ENCODE data around the gene DOCK2.
"Not testable (repeated sequence)": the region's sequence is repeated elsewhere in the genome, so short reads cannot be mapped to it uniquely, and the experiment has no call there.

The DOCK2 gene

DNA sequence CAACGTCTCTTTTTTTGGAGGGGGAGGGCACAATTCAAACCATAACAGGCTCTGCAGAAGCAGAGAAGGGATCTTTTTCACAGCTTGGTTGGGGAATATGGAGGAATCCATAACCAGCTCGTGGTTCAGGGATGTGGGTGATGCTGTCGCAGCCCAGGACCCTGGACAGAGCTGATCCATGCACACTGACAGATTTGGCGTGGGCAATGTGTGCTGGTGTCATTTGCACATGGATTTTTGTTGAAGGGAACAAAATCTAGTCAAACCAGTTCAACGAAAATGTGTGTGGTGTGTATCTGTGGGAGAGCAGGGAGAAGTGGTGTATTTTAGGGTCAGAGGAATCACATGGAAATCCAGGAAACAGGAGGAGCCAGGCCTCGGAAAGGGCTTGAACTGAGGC is 4.2 kb downstream of the DOCK2 start:
- no peak for ATAC-seq

DNA sequence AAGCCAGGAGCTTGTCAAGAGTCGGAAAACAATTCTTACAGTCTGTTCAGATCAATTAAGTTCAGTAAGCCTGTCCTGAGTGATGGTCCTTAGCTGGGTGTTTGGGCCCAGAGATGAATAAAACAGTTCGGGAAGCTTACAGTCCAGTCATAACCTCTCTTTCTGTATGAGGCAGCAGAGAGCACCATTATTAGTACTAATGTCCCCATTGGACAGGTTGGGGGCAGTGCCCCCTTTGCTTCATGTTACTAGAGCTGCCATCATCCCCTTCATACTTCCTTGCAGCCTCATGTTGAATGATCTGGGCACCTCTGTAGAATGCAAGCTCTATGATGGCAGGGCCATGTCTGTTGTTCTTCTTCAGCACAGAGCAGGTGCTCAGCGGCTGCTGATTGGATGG is 9.8 kb downstream of the DOCK2 start:
- peak; percentile 26 to 42 for ATAC-seq

DNA sequence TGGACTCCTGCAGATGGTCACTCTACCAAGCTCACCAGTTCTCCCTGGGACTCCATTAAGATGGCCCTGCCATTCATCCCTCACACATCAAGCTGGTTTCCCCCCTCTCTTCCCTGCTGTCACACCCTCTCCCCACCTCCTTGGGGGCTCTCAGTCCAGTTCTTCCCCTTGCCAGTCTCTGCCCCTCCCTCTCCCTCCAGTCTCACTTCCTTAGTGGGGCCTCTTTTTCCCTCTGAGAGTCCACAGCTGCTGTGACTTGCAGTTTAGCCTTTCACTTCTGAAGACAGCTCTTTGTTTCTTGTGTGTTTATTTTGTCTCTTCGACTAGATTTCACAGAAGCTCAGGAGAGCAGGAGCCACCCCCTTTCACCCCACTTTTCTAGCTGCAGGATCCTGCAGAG is 10.5 kb downstream of the DOCK2 start:
- ATAC-seq, result no peak

DNA sequence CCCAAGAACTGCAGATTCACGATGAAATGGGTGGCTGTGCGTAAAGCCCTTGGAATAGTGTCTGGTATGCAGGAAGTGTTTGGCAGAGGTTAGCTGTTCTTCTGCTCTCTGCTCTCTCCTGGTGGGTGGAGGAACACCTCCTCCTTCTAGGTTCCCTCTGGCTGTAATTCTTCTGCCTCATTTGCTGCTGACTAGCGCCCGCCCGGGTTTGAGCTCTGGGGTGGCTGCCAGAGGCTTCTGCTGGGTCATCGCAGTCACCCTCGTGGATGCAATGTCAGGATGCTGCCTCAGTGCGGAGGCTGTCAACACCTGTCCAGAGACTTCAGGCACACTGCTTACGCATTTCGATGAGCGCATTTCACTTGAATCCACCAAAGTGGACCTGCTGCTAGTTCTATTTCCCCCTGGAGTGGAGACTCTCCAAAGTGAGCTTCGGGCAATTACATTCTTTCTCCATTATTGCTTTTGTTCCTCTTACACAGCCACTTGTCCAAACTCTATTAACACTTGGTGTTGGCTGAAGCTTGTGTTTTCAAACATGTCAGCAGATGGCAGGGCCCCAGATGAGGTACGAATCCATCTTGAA is 11.7 kb downstream of the DOCK2 start:
- ATAC-seq, result no peak

DNA sequence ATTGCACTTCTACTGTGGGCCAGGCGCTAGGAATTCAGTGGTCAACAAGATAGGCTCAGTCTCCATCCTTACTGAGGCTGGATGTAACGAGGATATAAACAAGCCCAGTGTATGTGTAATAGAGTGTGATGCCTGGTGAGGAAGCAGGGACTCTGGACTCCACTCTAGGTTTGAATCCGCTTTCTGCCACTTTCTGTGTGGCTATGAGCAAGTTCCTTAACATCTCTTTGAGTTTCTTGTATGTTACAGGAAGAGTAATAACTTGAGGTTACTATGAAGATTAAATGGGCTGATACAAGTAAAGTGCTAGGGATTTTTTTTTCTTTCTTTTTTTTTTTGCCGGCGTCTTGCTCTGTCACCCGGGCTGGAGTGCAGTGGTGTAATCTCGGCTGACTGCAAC is 12.4 kb downstream of the DOCK2 start:
- ATAC-seq, result peak; percentile 63 to 72

DNA sequence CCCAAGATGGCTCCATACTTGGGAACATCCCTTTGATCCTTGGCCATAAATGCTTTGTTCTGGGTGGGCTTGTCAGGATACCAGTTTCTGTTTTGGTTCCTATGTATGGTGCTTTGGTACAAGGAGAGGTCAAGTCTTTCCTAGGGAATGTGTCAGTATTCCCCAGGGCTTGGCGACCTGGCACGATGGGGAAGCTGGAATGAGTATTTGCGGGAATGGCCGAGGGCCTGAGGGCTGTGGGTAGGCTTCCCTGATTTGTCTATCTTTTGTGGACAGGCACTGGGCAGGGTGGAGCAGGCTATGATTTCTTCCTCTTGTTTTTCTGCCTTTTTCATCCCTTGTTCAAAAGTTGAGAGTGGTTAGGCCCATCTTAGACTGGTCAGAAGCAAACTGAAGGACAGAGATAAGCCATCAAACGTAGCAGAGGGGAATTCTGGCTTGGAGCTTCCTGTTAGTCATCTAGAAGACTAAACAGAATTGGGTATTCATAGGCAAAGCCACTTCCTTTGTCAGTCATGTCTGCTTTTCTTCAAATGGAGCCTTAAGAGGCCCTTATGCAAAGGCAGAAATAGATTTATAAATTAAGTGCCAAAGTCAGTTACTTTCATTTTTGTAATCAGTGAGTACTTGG is 13.7 kb downstream of the DOCK2 start:
- peak; percentile 69 to 72 for ATAC-seq

DNA sequence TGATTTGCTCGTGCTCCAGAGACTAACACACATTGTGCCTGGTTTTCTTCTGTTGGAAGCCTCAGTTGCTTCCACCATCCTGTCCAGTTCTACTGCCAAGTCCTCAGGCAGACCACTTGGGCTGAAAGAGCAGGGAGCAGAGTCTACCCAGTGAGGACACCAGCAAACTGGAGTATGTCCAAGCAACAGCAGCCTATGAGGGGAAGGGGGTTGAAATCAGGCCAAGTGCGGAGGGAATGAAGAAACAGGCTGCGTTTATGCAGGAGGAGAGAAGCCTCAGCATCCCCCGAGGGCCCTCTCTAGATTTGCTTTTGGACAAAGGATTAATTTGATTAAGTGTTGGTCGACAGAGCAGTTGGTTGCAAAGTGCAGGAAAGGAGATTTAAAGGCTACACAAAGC is 14.5 kb downstream of the DOCK2 start:
- no peak for ATAC-seq

DNA sequence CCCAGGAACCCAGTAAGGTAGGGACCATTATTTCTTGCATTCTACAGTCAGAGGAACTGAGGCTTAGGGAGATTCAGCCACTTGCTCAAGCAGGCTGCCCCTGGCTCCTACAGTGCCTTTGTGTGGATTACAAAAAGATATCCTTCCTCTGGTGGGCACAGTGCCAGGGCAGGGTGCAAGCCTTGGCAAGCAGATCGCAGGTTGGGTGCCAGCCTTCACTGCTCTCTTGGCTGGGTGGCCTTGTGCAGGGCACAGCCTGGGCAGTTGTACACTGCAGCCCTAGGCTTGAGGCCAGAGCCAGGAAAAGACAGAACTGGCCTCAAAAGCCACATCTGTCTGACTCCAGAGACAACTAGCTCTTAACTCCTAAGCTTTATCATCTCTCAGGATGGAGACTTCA is 15.0 kb downstream of the DOCK2 start:
- ATAC-seq, result no peak

DNA sequence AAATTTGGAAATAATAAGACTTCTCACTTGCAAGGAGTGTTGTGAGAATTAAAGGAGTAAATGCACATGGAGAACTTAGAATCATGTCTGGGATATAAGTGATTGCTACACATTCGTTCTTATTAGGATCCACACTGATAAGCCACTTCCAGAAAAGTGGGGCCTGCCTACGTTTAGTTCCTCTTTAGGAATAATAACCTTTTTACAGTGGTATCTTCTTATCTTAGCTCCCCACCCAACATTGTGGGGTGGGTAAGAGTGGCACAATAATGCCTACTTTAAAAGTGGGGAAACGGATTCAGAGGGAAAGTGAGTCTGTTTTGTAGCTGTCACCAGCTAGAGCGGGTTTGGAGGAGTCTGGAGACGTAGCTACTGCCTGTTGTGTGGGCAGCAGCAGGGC is 16.0 kb downstream of the DOCK2 start:
- ATAC-seq, result no peak

DNA sequence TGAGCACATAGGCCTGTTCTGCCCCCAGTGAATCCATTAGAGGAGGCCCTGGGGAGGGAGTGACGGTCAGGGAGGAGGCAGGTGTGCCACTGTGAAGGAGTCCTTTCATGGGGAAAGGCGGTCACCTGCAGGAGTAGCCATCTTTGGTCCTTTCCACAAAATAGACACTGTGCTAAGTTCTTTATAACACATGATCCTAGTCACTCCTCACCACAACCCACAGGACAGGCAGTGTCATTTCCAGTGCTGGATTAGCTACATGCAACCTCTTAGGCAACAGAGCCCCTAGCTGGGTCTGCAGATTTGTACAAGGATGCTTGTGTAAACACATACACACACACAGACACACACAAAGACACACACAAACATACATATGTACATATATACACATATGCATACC is 18.3 kb downstream of the DOCK2 start:
- ATAC-seq, result no peak

DNA sequence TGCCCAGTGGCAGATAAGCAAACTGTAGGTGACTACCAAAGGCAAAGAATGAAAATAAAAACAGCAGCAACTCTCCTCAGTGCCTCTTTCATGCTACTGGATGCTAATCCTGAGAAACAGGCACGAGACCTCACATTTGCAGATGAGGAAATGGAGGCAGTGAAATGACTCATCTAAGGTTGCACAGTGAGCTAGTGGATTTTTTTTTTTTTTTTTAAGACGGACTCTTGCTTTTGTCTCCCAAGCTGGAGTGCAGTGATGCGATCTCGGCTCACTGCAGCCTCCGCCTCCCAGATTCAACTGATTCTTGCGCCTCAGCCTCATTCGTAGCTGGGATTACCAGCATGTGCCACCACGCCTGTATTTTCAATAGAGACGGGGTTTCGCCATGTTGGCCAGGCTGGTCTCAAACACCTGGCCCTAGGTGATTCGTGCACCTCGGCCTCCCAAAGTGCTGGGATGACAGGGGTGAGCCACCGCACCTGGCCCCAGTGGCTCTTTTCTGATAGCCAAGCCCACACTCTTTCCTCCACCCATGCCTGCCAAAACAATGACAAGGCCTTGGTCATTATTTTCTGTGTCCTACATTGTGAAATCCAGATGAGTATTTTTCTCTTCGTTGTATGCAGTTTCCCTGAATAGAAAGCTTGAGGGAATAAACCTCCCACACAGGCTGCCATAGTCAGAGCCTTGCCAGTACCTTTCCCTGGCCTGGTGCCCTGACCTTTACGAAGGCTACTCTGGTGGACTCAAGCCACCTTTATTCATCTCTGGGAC is 19.2 kb downstream of the DOCK2 start:
- ATAC-seq, result peak; percentile 43 to 50

DNA sequence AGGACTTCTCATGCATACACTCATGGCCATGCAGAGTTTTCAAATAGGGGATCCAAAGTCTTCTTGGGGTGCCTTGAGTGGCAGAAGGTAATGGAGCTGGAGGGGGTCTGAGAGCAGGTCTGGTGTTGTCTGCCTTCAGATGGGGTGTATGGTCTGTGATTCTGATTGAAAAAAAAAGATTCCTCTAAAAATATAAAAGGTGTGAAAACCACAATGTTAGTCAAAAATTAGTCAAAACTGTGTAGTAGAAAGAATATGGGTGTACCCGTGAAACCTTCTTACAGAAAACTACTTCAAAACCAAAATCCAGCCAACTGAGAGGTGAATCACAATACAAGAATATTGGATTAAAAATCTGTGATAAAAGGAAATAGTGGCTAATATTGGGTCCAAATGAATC is 20.1 kb downstream of the DOCK2 start:
- peak; percentile 73 to 76 for ATAC-seq

DNA sequence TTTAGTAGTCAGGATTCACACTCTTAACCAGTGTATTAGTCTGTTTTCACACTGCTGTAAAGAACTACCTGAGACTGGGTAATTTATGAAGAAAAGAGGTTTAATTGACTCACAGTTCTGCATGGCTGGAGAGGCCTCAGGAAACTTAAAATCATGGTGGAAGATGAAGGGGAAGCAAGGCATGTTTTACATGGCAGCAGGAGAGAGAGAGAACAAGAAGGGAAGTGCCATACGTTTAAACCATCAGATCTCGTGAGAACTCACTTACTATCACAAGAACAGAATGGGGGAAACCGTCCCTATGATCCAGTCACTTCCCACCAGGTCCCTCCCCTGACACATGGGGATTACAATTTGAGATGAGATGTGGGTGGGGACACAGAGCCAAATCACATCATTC is 25.4 kb downstream of the DOCK2 start:
- not testable (repeated sequence) for ATAC-seq

DNA sequence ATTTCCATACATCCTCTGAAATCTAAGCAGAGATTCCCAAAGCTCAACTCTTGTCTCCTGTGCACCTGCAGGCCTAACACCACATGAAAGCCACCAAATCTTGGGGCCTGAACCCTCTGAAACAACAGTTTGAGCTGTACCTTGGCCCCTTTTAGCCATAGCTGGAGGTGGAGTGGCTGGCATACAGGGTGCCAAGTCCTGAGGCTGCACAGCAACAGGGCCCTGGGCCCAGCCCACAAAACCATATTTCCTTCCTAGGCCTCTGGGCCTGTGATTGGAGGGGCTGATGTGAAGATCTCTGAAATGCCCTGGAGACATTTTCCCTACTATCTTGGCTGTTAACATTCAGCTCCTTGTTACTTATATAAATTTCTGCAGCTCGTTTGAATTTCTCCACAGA is 26.5 kb downstream of the DOCK2 start:
- ATAC-seq, result no peak

DNA sequence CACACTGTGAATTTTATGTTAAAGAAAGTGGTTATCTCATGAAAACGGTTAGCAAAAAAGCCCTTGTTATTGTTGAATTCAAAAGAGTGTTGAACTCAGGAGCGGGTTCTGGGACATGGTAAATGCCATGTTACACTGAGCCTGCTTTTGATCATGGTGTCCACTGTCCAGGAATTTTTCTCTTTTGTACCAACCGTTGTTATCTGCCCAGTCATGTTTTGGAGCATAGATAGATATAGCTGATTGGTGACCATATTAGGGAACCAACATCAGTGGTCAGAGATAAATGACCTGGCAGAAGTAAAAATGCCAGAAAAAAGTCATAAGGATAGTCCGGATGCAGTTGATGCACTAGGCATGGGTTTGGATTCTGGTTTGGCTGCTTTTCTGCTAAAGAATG is 29.3 kb downstream of the DOCK2 start:
- ATAC-seq, result no peak

DNA sequence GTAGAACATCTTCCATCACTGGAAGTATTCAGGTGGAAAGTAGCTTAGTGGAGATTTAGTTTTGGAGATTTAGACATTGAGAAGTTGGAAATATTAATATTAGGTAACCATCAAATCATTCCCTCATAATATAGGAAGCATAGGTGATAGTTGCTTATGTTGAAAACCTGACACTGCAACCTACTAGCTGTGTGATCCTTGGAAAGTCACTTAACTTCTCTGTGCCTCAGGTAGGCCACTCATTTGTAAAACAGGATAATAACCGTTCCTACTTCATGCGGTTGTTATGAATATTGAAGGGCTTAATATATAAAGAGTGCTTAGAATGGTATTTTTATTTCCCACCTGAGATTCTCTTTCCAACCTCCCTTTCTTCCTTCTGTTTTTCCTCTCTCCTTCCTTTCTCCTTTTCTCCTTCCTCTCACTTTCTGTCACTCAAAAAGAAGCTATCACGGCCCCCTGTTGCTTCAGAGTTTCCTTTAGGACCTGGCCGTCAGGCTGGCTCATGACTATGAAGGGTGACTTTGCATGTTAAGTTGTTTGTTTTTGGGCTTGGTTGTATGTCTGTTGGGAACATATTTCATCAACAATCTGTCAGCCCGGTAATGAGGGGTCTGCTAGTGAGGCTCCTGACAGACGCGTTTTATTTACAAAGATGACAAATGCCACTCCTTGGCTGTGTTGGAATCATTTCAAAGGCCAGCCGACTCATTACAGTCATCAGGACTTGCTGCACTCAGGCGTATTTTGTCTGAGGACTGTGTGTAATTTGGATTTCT is 31.0 kb downstream of the DOCK2 start:
- ATAC-seq, result no peak

DNA sequence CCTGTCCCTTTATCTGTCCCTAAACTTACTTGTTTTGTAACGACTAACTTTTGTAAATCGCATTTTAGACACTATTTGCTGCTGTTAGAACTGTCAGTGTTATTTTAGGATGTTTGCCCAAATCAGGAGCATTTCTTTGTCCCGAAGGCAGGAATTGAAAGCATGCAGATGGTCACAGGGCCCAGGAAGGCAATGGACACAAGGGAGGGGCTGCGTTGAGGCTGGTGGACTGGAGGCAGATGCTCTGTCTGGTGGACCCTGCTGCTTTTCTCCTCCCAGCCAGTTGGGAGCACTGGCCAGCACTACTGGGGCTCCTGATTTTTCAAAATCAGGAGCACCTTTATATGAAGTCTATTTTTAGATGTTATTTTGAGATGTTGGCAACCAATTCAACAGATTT is 31.7 kb downstream of the DOCK2 start:
- no peak for ATAC-seq

DNA sequence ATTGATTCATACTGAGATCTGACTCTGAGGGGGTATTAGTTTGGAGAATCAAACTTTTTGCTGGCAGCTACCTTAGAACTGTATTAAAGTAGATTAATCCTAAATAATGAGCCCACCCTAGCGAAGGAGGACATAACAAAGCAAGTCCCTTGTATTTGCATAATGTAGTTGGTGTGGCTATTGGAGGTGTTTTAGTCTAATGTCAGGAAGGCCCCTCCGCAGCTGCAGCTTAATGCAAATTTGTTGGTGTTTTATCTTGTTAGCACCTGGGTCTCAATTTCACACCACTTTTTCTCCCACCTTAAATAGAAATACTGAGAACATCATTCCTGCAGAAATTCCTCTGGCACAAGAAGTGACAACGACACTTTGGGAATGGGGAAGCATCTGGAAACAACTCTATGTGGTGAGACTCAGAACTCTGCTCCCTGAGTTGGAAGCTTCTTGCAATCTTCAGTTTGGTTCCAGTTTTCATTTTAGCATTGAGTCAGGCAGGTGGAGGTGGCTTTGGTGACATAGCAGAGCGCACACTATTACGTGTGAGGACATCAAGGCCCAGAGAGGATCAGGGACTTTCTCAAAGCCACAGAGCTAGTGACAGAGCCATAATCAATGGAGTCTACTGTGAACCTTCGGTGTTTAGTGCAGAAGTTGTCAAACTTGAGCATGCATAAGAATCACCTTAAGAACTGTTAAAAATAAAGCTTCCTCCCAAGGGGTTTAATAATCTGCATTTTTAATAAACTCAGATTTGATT is 33.9 kb downstream of the DOCK2 start:
- peak; percentile 96 to 99 for ATAC-seq

DNA sequence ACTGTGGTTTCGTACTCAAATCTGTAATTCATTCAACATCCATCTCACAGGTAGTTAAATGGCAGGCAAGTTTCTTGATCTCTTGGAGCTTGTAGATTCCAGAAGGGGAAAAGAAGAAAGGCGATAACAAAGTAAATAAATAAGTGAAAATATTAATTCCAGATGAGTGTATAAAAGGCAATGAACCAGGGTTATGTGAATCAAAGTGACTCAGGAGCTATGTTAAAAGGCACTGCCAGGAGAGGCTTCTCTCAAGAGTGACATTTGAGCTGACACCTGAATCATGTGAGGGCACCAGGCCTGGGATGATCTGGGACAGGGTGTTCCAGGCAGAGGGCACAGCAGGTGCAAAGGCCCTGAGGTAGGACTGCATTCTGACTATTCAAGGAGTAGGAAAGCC is 45.0 kb downstream of the DOCK2 start:
- no peak for ATAC-seq

DNA sequence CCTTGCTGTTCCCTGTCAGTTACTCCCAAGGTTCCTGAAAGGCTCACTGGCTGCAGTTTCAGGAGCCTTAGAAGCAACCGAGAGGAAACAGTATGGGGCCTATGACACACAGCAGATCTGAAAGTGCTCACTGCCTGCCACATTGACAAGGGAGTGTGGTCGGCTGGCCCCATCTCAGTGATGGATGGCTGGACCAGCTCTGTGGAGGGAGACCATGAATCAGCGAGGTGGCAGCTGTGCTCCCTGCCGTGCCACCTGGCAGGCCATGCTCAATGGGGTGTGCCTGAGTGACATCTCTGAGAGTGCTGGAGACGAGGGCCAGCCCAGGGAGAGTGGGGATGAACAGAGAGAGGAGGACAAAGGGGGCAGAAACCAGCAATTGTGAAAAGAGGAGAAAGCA is 49.1 kb downstream of the DOCK2 start:
- ATAC-seq, result no peak

DNA sequence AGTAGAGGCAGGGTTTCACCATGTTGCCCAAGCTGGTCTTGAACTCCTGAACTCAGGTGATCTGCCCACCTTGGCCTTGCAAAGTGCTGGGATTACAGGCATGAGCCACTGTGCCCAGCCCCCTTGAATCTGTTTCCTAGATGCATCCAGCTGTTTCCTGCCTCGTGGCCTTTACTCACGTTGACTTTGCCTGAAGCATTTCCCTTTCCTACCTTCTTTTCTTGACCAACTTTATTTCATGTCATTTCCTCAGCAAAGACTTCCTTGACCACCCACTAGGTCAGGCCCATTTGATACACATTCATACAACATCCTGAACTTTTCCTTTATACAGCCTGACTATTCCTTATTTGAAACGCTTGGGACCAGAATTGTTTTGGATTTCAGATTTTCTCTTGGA is 51.0 kb downstream of the DOCK2 start:
- ATAC-seq, result no peak

DNA sequence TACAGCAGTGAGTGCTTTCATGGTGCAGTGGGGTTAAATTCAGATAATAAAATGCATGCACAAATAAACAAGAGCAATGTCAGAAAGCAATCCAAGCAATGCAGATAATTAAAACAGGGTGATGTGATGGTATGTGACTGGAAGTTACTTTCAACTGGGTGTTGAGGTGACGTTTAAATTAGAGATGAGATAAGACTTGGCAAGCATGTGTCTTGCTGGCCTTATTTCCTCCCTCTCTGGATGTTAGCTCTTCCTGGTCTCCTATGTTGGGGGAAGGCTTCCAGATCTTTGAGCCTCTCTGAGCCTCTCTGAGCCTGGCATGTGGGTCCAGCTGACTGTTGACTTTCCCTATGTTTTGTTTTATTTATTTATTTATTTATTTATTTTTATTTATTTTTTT is 54.4 kb downstream of the DOCK2 start:
- ATAC-seq, result no peak

DNA sequence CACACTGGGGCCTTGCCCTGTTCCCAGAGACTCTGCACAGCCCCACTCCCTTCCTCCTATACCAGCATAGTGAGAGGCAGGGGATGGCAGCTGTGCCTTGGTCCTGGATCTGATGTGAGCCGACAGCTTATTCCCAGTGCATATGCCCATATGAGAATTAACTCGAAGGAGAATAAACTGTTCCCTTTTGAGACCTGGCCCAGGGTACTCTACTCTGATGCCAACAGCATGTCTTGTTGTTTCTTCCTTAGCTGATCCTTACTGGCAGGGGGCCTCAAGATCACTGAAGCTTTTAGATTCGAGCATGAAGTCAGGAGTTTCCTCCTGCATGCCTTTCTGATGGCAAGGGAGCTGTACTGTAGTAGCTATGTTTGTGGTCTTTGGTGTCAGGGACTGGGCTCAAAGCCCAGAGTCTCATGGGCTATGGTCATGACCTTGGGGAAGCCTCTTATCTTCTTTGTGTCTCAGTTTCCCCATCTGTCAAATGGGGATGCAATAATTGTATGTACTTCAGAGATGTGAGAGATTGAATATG is 57.1 kb downstream of the DOCK2 start:
- no peak for ATAC-seq

Data from activated CD4-positive, CD25-positive, alpha-beta regulatory T cell treated with anti-CD3 and anti-CD28 coated beads, Interleukin-2, amount 50 U/mL, for 24 hours (primary cell).